CD4-positive, alpha-beta T cell treated with Interleukin-17A for 1 hour (primary cell): ENCODE measurements around the gene GPR75.
"Not testable (repeated sequence)": the region's sequence is repeated elsewhere in the genome, so short reads cannot be mapped to it uniquely, and the experiment has no call there.

Source experiments
- DNase-seq: peaks from one replicate; pipeline ENCODE4 v3.0.0-alpha.2; 2020

The GPR75 gene

GRCh38 chr2:53851052-53851757, 8.6 kb downstream of the GPR75 start:
- DNase-seq, result not testable (repeated sequence)

- DNase-seq, result no peak
Measured at GRCh38 chr2:53848062-53848461, 11.7 kb downstream of the GPR75 start.

- no peak for DNase-seq
Measured at GRCh38 chr2:53843595-53843994, 16.2 kb downstream of the GPR75 start.

GRCh38 chr2:53842891-53843290, 16.9 kb downstream of the GPR75 start:
- DNase-seq, result no peak

- DNase-seq, result not testable (repeated sequence)
Measured at GRCh38 chr2:53841651-53842050, 18.1 kb downstream of the GPR75 start.

- no peak for DNase-seq
Measured at GRCh38 chr2:53840580-53840979, 19.2 kb downstream of the GPR75 start.

- DNase-seq, result not testable (repeated sequence)
Measured at GRCh38 chr2:53829980-53830290, 29.8 kb downstream of the GPR75 start.

GRCh38 chr2:53829273-53829979, 30.3 kb downstream of the GPR75 start:
- no peak for DNase-seq

GRCh38 chr2:53828331-53828730, 31.4 kb downstream of the GPR75 start:
- DNase-seq, result no peak

- no peak for DNase-seq
Measured at GRCh38 chr2:53827398-53828175, 32.2 kb downstream of the GPR75 start.

GRCh38 chr2:53826587-53827397, 33.0 kb downstream of the GPR75 start:
- no peak for DNase-seq

GRCh38 chr2:53826030-53826410, 33.7 kb downstream of the GPR75 start:
- no peak for DNase-seq

- DNase-seq, result peak; percentile 1
Measured at GRCh38 chr2:53823639-53824038, 36.1 kb downstream of the GPR75 start.

- DNase-seq, result no peak
Measured at GRCh38 chr2:53821810-53822209, 38.0 kb downstream of the GPR75 start.

- DNase-seq, result no peak
Measured at GRCh38 chr2:53820711-53821110, 39.1 kb downstream of the GPR75 start.

- no peak for DNase-seq
Measured at GRCh38 chr2:53820048-53820447, 39.7 kb downstream of the GPR75 start.

GRCh38 chr2:53819634-53820033, 40.1 kb downstream of the GPR75 start:
- no peak for DNase-seq

GRCh38 chr2:53818854-53819435, 40.8 kb downstream of the GPR75 start:
- no peak for DNase-seq

- DNase-seq, result no peak
Measured at GRCh38 chr2:53813151-53813550, 46.6 kb downstream of the GPR75 start.

- DNase-seq, result no peak
Measured at GRCh38 chr2:53811601-53812000, 48.2 kb downstream of the GPR75 start.
